ENCODE results near the gene IVD.

IVD gene

GRCh38 chr15:40377606-40378005 lies 28.0 kb upstream of the IVD start:
- no peak for DNase-seq (ENCODE audit: low spot score)

GRCh38 chr15:40379374-40379773 lies 26.2 kb upstream of the IVD start:
- no peak for DNase-seq (ENCODE audit: low spot score)

GRCh38 chr15:40379853-40380252 lies 25.7 kb upstream of the IVD start:
- no peak for DNase-seq (ENCODE audit: low spot score)

GRCh38 chr15:40380636-40381035 lies 25.0 kb upstream of the IVD start:
- DNase-seq (ENCODE audit: low spot score) = no peak

GRCh38 chr15:40381818-40382529 lies 23.6 kb upstream of the IVD start:
- DNase-seq (ENCODE audit: low spot score) = no peak

GRCh38 chr15:40382580-40383456 lies 22.8 kb upstream of the IVD start, which contains the start of gene KNSTRN:
TSS of gene KNSTRN (plus strand) at chr15:40382721. CDS start at chr15:40382836, 115 bp downstream.
- peak; percentile 93 for DNase-seq (ENCODE audit: low spot score)

- no peak for DNase-seq (ENCODE audit: low spot score)
These were observed 19.1 kb upstream of the IVD start for GRCh38 chr15:40386480-40386879.

GRCh38 chr15:40388941-40389823 lies 16.4 kb upstream of the IVD start:
- DNase-seq (ENCODE audit: low spot score) = no peak

GRCh38 chr15:40389824-40390595 lies 15.6 kb upstream of the IVD start:
- no peak for DNase-seq (ENCODE audit: low spot score)

GRCh38 chr15:40392986-40393948 lies 12.3 kb upstream of the IVD start:
- no peak for DNase-seq (ENCODE audit: low spot score)

- no peak for DNase-seq (ENCODE audit: low spot score)
These were observed 7.7 kb upstream of the IVD start for GRCh38 chr15:40397688-40398412.

- no peak for DNase-seq (ENCODE audit: low spot score)
These were observed 7.2 kb upstream of the IVD start for GRCh38 chr15:40398413-40398873.

- DNase-seq (ENCODE audit: low spot score) = no peak
These were observed 6.2 kb upstream of the IVD start for GRCh38 chr15:40399370-40399769.

- no peak for DNase-seq (ENCODE audit: low spot score)
These were observed 1.9 kb downstream of the IVD start for GRCh38 chr15:40407330-40407990.

GRCh38 chr15:40409366-40409765 lies 3.8 kb downstream of the IVD start:
- no peak for DNase-seq (ENCODE audit: low spot score)

- no peak for DNase-seq (ENCODE audit: low spot score)
These were observed 4.9 kb downstream of the IVD start for GRCh38 chr15:40410476-40410875.

GRCh38 chr15:40412095-40412759 lies 6.6 kb downstream of the IVD start:
- DNase-seq (ENCODE audit: low spot score) = no peak

- no peak for DNase-seq (ENCODE audit: low spot score)
These were observed 7.4 kb downstream of the IVD start for GRCh38 chr15:40413036-40413435.

Data from D341Med (cell line).